ENCODE measurements around the gene STMN1.

STMN1 gene

DNA sequence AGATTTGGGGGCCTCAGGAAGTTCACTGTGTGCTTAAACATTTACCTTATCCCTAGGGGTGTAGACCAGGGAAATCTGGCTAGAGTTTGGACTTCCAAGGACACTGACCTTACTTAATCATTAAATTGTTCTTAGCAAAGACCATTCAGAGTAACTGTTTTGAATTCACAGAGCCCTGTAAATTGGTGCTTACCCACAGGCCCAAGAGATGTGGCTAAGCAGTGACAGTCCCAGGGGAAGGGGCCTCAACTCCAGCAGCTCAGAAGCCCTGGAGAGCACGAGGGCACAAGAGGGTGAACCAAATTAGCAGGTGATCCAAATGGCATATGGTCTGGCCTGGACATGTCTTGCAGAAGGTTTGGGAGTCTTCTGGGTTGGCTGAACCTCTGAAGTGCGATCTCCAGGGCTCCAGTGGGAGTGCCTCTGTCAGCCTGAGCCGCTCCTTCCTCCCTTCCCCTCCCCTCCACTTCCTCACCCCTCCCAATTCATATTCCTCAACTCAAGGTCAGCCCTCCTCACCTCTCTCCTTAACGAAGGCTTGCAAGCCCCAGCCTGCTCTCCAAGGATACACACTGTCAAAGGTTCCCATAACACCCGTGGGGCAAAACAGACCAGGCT, 35.0 kb downstream of the STMN1 start:
- Mint-ChIP-seq H3K9me3 (no peaks in the 10 kb centered on the region), H3K27me3 (no peaks in the 10 kb centered on the region), H3K4me3 (no peak overlapping the region), H3K27ac (no peak overlapping the region), H3K4me1 (peaks cover 5% of the 10 kb centered on the region), H3K36me3 (no peaks in the 10 kb centered on the region)

DNA sequence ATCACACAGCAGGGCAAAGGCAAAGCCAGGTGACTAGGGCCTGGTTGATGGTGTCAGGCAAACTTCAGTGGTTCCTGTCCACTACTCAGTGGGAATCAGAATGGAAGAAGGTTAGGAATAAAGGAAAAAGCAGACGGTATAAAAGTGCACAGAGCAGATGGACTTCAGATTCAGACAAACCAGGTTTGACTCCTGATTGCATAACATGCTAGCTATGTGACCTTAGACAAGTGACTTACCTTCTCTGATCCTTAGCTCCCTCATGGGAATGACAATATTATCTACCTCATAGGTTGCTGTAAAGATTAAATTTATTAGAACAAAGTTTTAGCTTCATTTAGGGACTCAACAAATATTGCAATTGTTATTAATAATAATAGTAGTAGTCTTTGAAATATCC, 35.6 kb downstream of the STMN1 start:
- no peaks in the 10 kb centered on the region for H3K36me3 Mint-ChIP-seq
- no peak overlapping the region for H3K4me3 Mint-ChIP-seq
- peaks cover 5% of the 10 kb centered on the region for H3K4me1 Mint-ChIP-seq
- H3K27ac Mint-ChIP-seq = no peak overlapping the region
- no peaks in the 10 kb centered on the region for H3K9me3 Mint-ChIP-seq
- H3K27me3 Mint-ChIP-seq = no peaks in the 10 kb centered on the region

DNA sequence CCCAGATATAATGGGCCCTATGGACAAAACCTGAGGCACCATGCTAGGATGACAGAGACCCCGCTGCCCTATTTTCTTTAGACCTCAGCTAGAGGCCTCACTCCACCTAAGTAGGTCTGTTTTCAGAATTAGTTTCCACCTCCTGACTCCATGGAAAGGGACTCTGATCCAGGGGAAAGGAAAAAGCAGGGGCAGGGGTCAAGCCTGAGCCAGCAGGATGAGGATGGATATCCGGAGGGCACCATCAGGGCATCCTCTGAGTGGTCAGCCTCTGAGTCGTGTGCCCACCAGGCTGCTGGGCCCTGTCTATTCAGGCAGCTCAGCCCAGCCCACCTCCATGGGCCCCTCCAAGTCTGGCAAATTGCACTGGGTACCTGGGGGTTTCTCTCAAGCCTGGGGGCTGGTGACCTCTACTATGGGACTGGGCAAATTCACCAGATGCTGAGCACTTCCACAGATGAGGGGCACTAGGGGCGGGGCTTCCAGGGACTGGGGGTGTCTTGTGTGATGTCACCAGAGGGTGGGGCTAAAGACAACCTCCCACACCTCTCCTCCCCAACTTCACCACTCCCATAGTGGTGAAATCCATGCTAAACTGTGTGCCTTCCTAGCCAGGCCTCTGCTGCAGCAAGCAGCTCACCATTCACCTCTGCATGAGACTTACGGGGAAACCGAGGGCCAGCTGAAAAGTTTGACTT, 36.2 kb downstream of the STMN1 start:
- H3K4me1 Mint-ChIP-seq = peaks cover 5% of the 10 kb centered on the region
- no peak overlapping the region for H3K4me3 Mint-ChIP-seq
- no peaks in the 10 kb centered on the region for H3K9me3 Mint-ChIP-seq
- no peak overlapping the region for H3K27ac Mint-ChIP-seq
- H3K36me3 Mint-ChIP-seq = no peaks in the 10 kb centered on the region
- no peaks in the 10 kb centered on the region for H3K27me3 Mint-ChIP-seq

DNA sequence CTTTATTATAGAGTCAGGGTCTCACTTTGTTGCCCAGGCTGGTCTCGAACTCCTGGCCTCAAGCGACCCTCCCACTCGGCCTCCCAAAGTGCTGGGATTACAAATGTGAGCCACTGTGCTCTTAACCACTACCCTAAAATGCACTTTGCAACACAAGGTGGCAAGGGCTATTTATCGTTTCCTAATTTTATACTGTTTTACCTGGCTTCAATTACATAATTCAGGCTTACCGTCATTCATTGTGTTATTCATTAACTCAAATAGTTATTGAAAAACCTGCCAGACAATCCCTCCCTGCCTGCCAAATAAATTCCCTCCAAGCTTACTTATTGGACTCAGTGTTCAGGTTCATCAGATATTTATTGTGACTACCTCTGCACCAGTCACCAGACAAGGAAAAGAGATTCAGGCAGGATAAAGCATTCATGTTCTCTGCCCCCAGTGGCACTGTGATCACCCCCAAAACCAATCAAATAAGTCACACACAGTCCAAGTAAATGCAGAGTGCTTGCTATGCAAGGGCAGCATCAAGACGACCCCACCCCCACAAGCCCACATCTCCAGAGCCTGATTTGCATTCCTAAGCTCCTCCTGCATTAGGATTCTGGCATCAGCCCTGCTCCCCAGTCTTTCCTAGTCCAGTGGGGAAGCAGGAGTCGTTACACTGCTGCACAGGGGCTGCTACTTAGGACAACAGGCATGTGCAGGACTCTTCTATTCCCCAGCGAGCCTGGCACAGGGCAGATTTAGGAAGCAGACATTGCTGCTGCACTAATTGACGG, 38.8 kb downstream of the STMN1 start:
- no peaks in the 10 kb centered on the region for H3K27me3 Mint-ChIP-seq
- H3K4me1 Mint-ChIP-seq = no peaks in the 10 kb centered on the region
- H3K9me3 Mint-ChIP-seq = no peaks in the 10 kb centered on the region
- H3K4me3 Mint-ChIP-seq = no peak overlapping the region
- no peaks in the 10 kb centered on the region for H3K36me3 Mint-ChIP-seq
- no peak overlapping the region for H3K27ac Mint-ChIP-seq

DNA sequence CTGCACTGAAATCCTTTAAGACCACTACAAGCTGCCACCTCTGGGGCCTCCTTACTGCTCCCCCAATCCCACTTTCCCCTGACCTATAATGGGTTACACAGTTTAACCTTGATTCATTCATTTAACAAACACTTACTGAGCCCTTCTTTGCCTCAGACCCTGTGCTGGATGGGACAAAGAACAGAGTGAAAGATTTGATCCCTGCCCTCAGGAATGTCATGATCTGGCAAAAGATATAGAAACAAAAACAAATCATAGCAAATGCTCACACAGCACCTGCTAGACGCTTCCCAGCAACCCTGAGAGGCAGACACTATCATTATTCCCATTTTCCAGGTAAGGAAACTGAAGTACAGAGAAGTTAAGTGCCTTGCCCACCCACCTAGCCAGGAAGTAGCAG, 39.9 kb downstream of the STMN1 start:
- Mint-ChIP-seq H3K27me3 (no peaks in the 10 kb centered on the region), H3K4me1 (peaks cover 3% of the 10 kb centered on the region), H3K9me3 (no peaks in the 10 kb centered on the region), H3K4me3 (no peak overlapping the region), H3K27ac (no peak overlapping the region), H3K36me3 (no peaks in the 10 kb centered on the region)

DNA sequence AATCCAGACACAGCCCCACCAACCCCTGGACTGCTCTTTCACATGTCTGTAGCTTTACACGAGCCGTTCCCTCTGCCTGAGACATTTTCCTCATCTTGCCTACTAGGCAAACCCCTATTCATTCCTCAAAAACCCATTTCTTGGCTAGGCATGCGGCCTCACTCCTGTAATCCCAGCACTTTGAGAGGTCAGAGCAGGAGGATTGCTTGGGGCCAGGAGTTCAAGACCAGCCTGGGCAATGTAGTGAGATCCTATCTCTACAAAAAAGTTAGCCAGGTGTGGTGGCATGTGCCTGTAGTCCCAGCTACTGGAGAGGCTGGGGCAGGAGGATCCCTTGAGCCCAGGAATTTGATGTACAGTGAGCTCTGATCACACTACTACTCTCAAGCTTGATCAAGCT, 41.8 kb downstream of the STMN1 start:
- no peaks in the 10 kb centered on the region for H3K27me3 Mint-ChIP-seq
- H3K4me1 Mint-ChIP-seq = peaks cover 15% of the 10 kb centered on the region
- H3K36me3 Mint-ChIP-seq = no peaks in the 10 kb centered on the region
- no peaks in the 10 kb centered on the region for H3K9me3 Mint-ChIP-seq
- H3K27ac Mint-ChIP-seq = no peak overlapping the region
- no peak overlapping the region for H3K4me3 Mint-ChIP-seq

DNA sequence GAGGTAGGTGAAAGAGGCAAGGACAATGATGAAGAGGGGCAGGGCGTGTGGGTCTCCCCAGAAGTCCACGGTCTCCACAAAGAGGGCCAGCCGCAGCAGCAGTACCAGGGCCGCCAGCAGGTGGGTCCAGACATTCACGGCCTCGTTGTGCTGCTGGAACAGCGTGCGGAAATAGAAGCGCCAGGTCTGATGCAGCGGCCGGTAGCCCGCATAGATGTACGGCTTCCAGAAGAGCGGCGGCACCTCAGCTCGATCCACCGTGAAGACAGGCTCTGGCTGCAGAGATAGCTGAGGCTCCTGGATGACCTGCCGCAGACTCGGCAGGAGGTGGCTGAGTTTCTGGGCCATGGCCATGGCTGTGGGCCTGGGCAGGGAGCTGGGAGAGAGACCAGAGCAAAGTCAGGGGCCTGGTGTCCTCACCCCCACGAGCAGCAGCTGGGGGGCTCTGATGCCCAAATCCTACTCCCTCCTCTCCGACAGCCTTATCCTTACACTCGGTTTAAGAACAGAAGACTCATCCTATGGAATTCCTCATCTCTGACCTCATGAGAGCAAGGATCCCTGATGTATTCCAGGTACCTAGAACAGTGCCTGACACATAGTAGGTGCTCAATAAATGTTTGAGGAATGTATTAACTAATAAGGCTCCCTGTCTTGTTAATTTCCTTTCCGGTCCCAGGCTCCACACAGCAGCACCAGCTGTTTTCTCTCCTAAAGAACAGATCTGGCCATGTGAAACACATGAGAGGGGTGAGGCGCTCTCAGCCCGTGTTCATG, 42.5 kb downstream of the STMN1 start:
- Mint-ChIP-seq H3K27ac (no peak overlapping the region), H3K4me1 (peaks cover 20% of the 10 kb centered on the region), H3K27me3 (no peaks in the 10 kb centered on the region), H3K4me3 (no peak overlapping the region), H3K9me3 (no peaks in the 10 kb centered on the region), H3K36me3 (no peaks in the 10 kb centered on the region)

DNA sequence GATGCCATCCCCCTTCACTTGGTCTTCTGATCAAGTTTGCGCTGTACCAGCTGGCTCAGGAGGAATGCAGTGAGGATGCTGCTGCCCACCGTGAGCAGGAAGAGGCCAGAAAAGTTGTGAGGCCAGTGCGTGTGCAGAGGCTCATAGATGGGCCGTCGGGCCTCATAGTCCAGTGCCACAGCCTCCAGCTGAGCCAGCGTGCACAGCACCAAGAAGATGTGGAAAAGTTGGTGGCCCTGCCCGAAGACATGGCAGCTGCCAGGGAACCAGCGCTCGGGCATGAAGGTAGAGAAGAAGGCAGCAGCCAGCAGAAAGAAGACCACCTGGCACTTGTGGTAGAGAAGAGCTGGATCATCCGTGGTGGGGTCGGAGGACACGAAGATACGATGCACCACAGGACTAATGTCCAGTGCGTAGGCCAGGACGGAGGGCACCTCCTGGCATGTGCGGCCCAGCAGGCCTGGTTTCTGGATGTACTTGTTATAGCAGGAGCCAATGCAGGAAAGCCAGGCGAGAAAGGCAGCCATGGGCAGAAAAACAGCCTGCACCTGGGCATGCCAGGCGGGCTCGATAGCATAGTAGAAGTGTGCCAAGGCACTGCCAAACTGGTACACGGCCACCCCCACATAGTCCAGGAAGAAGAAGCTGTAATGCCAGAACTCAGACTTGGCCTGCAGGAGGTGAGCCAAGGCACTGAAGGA, 43.3 kb downstream of the STMN1 start:
- no peaks in the 10 kb centered on the region for H3K27me3 Mint-ChIP-seq
- H3K27ac Mint-ChIP-seq = no peak overlapping the region
- H3K4me3 Mint-ChIP-seq = no peak overlapping the region
- H3K9me3 Mint-ChIP-seq = no peaks in the 10 kb centered on the region
- no peaks in the 10 kb centered on the region for H3K36me3 Mint-ChIP-seq
- H3K4me1 Mint-ChIP-seq = peaks cover 25% of the 10 kb centered on the region

DNA sequence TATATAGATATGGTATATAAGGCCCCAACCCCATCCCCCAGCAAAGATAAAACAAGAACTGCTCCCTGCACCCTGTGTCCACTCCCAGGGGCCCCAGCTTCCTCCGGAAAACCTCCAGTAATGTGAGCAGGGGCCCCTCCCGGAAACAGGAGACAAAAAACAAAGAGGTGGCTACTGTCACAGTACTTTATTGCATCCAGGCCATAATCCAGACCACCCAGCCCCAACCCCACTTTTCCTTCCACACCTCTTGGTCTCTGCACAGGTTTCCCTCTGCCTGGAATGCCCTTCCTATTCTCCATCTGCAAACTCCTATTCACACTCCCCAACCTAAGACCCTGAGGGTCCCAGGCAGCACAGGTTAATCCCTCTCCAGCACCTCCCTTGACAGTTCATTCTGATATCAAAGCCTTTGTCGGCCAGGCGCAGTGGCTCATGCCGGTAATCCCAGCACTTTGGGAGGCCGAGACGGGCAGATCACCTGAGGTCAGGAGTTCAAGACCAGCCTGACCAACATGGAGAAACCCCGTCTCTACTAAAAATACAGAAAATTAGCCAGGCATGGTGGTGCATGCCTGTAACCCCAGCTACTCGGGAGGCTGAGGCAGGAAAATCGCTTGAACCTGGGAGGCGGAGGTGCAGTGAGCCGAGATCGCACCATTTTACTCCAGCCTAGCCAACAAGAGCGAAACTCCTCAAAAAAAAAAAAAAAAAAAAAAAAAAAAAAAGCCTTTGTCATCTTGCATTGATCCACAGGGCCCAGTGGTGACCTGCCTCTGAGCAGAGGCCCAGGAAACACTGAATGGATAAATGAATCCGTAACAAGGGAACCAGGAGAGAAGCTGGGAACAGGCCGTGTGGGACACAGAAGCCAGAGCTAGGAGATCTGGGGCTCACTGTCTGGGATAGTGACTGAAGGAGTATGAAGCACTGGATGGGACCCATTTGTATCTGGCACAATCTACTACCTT, 44.6 kb downstream of the STMN1 start:
- H3K36me3 Mint-ChIP-seq = no peaks in the 10 kb centered on the region
- H3K27ac Mint-ChIP-seq = peak overlapping the region; percentile 86
- H3K9me3 Mint-ChIP-seq = no peaks in the 10 kb centered on the region
- H3K27me3 Mint-ChIP-seq = no peaks in the 10 kb centered on the region
- no peak overlapping the region for H3K4me3 Mint-ChIP-seq
- peaks cover 25% of the 10 kb centered on the region for H3K4me1 Mint-ChIP-seq

DNA sequence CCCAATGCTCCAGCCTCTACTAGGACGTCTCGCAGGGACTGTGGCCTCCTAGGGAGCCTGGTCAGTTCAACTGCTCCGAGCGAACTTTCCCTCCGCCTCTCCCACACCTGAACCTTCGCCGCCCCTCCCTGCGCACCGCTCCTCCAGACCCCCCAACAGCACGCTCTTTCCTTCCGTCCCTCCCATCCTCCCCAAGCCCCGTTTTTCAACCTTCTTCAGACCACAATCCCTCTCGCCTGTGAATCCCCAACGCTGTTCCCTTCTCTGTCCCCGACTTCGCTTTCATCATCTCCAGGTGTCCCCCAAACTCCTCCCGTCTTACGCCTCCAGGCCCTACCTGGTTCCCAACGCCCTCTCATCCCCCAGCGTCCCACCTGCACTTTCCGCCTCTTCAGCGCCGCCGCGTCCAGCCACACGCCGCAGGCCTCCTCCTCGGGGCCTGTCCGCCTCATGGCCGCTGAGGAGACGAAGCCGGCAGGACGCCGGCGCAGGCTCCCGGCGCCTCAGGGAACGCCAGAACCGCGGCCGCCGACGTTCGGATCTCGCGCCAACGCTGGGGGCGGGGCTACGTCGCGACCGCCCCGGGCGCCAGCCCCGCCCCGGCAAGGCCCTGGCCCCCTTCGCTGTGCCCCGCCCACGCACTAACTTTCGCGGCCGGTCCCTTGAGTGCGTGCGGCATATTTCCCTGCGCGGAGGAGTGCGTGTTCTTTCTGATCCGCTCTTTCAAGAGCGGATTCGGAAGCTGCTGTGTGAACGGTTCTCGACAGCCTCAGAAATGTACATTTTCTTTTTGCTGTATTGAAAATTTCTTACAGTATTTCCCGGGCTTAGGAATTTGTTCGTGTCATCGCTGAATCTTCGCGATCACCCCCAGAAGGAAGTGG, 47.1 kb downstream of the STMN1 start, which contains the start of gene AUNIP:
TSS of gene AUNIP (minus strand) at position 552 of the 884 bp plus-strand sequence. CDS start at position 452, 100 bp downstream.
- Mint-ChIP-seq H3K27ac (peak within 1 kb of the TSS; percentile 90), H3K9me3 (no peaks in the 10 kb centered on the region), H3K27me3 (no peaks in the 10 kb centered on the region), H3K4me3 (peak within 1 kb of the TSS; percentile 93), H3K4me1 (peaks cover 25% of the 10 kb centered on the region), H3K36me3 (no peaks in the 10 kb centered on the region)

DNA sequence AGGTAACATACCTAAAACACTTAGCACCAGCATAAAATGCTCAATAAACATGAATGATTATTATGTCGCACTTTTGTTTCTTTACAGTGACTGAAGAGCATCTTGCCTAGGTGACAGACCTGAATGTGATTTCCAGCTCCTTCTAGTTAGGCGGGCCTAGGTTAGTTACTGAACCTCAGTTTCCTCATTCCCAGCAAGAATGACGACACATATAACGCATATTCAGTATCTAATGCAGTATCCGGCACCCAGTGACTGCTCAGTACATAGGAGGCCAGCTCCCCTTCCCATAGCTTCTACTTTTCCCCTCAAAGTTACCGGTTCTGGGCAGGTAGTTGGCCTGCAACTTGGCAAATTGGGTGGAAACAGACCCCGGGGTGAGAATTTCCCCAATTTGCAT, 47.7 kb downstream of the STMN1 start:
- H3K27ac Mint-ChIP-seq = peak overlapping the region; percentile 84
- peak overlapping the region; percentile 93 for H3K4me3 Mint-ChIP-seq
- no peaks in the 10 kb centered on the region for H3K27me3 Mint-ChIP-seq
- no peaks in the 10 kb centered on the region for H3K36me3 Mint-ChIP-seq
- H3K9me3 Mint-ChIP-seq = no peaks in the 10 kb centered on the region
- H3K4me1 Mint-ChIP-seq = peaks cover 25% of the 10 kb centered on the region

DNA sequence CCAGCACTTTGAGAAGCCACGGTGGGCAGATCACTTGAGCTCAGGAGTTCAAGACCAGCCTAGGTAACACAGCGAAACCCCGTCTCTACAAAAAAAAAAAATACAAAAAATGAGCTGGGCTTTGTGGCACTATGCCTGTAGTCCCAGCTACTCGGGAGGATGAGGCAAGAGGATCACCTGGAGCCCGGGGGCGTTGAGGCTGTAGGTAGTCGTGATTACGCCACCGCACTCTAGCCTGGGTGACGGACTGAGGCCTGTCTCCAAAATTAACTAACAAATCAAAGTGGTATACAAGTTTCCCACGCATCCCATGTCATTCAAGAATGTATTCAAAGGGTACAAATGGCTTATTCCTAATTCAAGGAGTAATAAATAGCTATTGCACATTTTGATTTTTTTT, 49.4 kb downstream of the STMN1 start:
- Mint-ChIP-seq H3K27ac (no peak overlapping the region), H3K4me3 (peak overlapping the region; percentile 19)

DNA sequence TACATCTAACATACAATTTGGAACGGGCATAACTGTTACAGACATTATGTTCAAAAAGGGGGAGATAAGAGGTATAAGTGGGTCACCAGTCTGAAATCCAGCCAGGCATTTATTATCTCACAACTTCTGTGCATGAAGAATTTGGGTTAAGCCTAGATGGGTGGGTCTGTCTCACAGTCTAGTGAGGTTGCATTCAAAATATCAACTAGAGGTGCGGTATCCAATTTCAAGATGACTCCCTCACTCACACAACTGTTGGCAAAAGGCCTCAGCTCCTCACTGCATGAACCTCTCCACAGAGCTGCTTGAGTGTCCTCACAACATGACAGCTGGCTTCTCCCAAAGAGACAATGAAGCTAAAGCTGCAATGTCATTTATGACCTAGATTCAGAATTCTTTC, 51.7 kb downstream of the STMN1 start:
- peaks cover 12% of the 10 kb centered on the region for H3K4me1 Mint-ChIP-seq
- no peak overlapping the region for H3K4me3 Mint-ChIP-seq
- H3K27ac Mint-ChIP-seq = no peak overlapping the region
- H3K27me3 Mint-ChIP-seq = no peaks in the 10 kb centered on the region
- no peaks in the 10 kb centered on the region for H3K36me3 Mint-ChIP-seq
- H3K9me3 Mint-ChIP-seq = no peaks in the 10 kb centered on the region

More for the DNA sequence above, 49.4 kb downstream of the STMN1 start:
- Mint-ChIP-seq H3K9me3 (no peaks in the 10 kb centered on the region), H3K4me1 (peaks cover 25% of the 10 kb centered on the region), H3K27me3 (no peaks in the 10 kb centered on the region), H3K36me3 (no peaks in the 10 kb centered on the region)
